ENCODE data around the gene BAIAP3.

GRCh38 chr16:1308977-1309885, 24.2 kb upstream of the BAIAP3 start, which contains the start of gene UBE2I:
- TF ChIP-seq CTCF (IDR thresholded peaks at IDR 0.05; ENCODE audit: extremely low read depth in 1 of 2, insufficient read depth in 1 of 2, low read depth in 1 of 2, low read length in 2 of 2) (no peak), POLR2A (IDR thresholded peaks at IDR 0.05; ENCODE audit: low read depth, low read length) (peak; percentile 57), POLR2AphosphoS5 (IDR thresholded peaks at IDR 0.05; ENCODE audit: insufficient read depth, low read depth, low read length) (peak; percentile 55)
